ENCODE measurements around the gene EGLN1. TPM values are rescaled to one million over a fixed set of nuclear protein-coding genes. Genes with fewer than 3 reads are reported as not detected.

The EGLN1 gene
- total and polyA plus RNA-seq, 10 of the 15 experiments (the other 5 are each of a cell fraction or from before 2014, with no cell fraction given), result 2.4 to 46.6 (median 8.7) TPM

DNA sequence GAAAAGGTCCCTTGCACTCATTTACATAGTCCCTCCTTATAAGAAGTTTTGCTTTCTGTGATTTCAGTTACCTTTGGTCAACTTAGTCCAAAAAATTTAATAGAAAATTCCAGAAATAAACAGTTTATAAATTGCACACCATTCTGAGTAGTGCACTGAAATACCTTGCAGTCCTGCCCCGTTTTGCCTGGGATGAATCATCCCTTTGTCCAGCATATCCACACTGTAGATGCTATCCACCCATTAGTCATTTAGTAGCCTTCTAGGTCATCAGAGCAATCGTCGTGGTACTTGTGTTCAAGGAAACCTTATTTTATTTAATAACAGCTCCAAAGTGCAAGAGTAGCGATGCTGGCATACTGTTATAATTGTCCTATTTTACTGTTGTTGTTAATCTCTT, 46.0 kb downstream of the EGLN1 start:
- H3K36me3 ChIP-seq (ENCODE audit: control insufficient read depth in 2 of 2, insufficient read depth in 2 of 2, low read length in 1 of 2), result peaks cover 0 to 3% of the 10 kb centered on the region in 2 experiments; a peak in 2 of 4 replicates
- no peak overlapping the region for H3K4me3 ChIP-seq
- ATAC-seq (no peak), DNase-seq (ENCODE audit: low read depth, low spot score) (no peak), FAIRE-seq (no peak)
- peaks cover 10% of the 10 kb centered on the region; the same call in 1 of the 2 replicates for H3K4me1 ChIP-seq (ENCODE audit: control insufficient read depth, insufficient read depth, low read length)
- BruUV-seq (replicated peaks), result no TSS peak
- no peak overlapping the region for H3K27ac ChIP-seq (ENCODE audit: control insufficient read depth, insufficient read depth)
- ChIA-PET CTCF (interaction anchor here (1.0 to 1.9 kb wide), 5 partner anchors 12 to 45 kb away, joined by 3 to 4 read pairs (median 4); no protein-coding TSS in a partner anchor), RAD21 (ENCODE audit: unreplicated experiment) (no interaction called here), SMC1A (ENCODE audit: uncharacterized antibody, unreplicated experiment) (interaction anchor here (1.9 kb wide), 1 partner anchor 10 kb away, joined by 9 read pairs; no protein-coding TSS in a partner anchor), POLR2A (no interaction called here)
- intact Hi-C loops (cut with micrococcal nuclease; ENCODE audit: unreplicated experiment), result no loop called here
- WGBS (ENCODE audit: insufficient coverage, insufficient replicate concordance, low lambda C conversion rate, missing lambda C conversion rate), result 68% methylated on average over 4 of the region's 4 CpGs
- in situ Hi-C loops (cut with MboI), result no loop called here
- no peak overlapping the region for H3K4me2 ChIP-seq (ENCODE audit: control insufficient read depth, insufficient read depth)
- H3K79me2 ChIP-seq (ENCODE audit: control insufficient read depth, insufficient read depth, low read length), result peaks cover 30% of the 10 kb centered on the region
- TF ChIP-seq POLR2AphosphoS2 (IDR thresholded peaks at IDR 0.05; ENCODE audit: low read depth, low read length) (no peak), GABPA (IDR thresholded peaks at IDR 0.05; ENCODE audit: low read depth) (no peak), SIX5 (IDR thresholded peaks at IDR 0.05; ENCODE audit: low read depth, low read length, severe bottlenecking) (no peak), POU2F2 (IDR thresholded peaks at IDR 0.05; ENCODE audit: borderline replicate concordance, low read depth, low read length) (no peak)
- TF ChIP-seq, protein P1, sequence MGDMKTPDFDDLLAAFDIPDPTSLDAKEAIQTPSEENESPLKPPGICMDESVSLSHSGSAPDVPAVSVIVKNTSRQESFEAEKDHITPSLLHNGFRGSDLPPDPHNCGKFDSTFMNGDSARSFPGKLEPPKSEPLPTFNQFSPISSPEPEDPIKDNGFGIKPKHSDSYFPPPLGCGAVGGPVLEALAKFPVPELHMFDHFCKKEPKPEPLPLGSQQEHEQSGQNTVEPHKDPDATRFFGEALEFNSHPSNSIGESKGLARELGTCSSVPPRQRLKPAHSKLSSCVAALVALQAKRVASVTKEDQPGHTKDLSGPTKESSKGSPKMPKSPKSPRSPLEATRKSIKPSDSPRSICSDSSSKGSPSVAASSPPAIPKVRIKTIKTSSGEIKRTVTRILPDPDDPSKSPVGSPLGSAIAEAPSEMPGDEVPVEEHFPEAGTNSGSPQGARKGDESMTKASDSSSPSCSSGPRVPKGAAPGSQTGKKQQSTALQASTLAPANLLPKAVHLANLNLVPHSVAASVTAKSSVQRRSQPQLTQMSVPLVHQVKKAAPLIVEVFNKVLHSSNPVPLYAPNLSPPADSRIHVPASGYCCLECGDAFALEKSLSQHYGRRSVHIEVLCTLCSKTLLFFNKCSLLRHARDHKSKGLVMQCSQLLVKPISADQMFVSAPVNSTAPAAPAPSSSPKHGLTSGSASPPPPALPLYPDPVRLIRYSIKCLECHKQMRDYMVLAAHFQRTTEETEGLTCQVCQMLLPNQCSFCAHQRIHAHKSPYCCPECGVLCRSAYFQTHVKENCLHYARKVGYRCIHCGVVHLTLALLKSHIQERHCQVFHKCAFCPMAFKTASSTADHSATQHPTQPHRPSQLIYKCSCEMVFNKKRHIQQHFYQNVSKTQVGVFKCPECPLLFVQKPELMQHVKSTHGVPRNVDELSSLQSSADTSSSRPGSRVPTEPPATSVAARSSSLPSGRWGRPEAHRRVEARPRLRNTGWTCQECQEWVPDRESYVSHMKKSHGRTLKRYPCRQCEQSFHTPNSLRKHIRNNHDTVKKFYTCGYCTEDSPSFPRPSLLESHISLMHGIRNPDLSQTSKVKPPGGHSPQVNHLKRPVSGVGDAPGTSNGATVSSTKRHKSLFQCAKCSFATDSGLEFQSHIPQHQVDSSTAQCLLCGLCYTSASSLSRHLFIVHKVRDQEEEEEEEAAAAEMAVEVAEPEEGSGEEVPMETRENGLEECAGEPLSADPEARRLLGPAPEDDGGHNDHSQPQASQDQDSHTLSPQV (IDR thresholded peaks at IDR 0.05), result no peak
- no peak overlapping the region for H2AFZ ChIP-seq (ENCODE audit: control insufficient read depth, low read depth, low read length)
- H3K9ac ChIP-seq (ENCODE audit: control insufficient read depth, insufficient read depth, low read length), result no peak overlapping the region
- no peaks in the 10 kb centered on the region for H3K9me3 ChIP-seq (replicated peaks; ENCODE audit: control insufficient read depth, insufficient read depth, low read length)
- H3K27me3 ChIP-seq (replicated peaks in 1 of 2; ENCODE audit: control insufficient read depth in 2 of 2, insufficient read depth in 2 of 2, low read length in 1 of 2), result no peaks in the 10 kb centered on the region
- no peaks in the 10 kb centered on the region; the same call in 1 of the 2 replicates for H4K20me1 ChIP-seq (ENCODE audit: control insufficient read depth, insufficient read depth)

All from GM12878 (cell line).